ENCODE measurements around the gene ELFN1. TPM values are rescaled to one million over a fixed set of nuclear protein-coding genes. Genes with fewer than 3 reads are reported as not detected.

ELFN1 gene
- total RNA-seq, 1 donor from 2014 or later, result 19.7 TPM

- Histone ChIP-seq H3K4me2 (ENCODE audit: low read length) (no peak overlapping the region), H4K20me1 (ENCODE audit: insufficient read depth, low read length) (no peaks in the 10 kb centered on the region), H3K9me3 (ENCODE audit: insufficient read depth, low read depth, low read length) (peaks cover 6% of the 10 kb centered on the region), H3K9ac (ENCODE audit: low read length) (no peak overlapping the region), H3K36me3 (ENCODE audit: insufficient read depth, low read length) (no peaks in the 10 kb centered on the region), H3K4me1 (ENCODE audit: insufficient read depth, low read length) (no peaks in the 10 kb centered on the region), H3K27ac (ENCODE audit: low read depth, low read length) (no peak overlapping the region), H3K4me3 (ENCODE audit: insufficient read depth, low read depth, low read length) (no peak overlapping the region), H2AFZ (ENCODE audit: low read depth, low read length) (no peak overlapping the region), H3K27me3 (ENCODE audit: insufficient read depth, low read length) (peaks cover 18% of the 10 kb centered on the region), H3K79me2 (ENCODE audit: insufficient read depth, low read length) (no peaks in the 10 kb centered on the region)
- no peak for FAIRE-seq
- DNase-seq (ENCODE audit: low read depth), result no peak
- Mint-ChIP-seq H3K4me3 (ENCODE audit: unreplicated experiment) (no peak overlapping the region), H3K27ac (ENCODE audit: unreplicated experiment) (no peak overlapping the region), H3K4me1 (ENCODE audit: low read depth, unreplicated experiment) (no peaks in the 10 kb centered on the region), H3K9me3 (ENCODE audit: unreplicated experiment) (peaks cover 6% of the 10 kb centered on the region), H3K36me3 (ENCODE audit: low read depth, unreplicated experiment) (no peaks in the 10 kb centered on the region), H3K27me3 (ENCODE audit: low read depth, unreplicated experiment) (peaks cover 66% of the 10 kb centered on the region)
- TF ChIP-seq CTCF (IDR thresholded peaks at IDR 0.05; ENCODE audit: insufficient read depth, low read depth, low read length) (no peak), EZH2 (IDR thresholded peaks at IDR 0.05; ENCODE audit: insufficient read depth, low read length) (no peak)
Measured at GRCh38 chr7:1757601-1758000, 87.5 kb downstream of the ELFN1 start.

- FAIRE-seq, result no peak
- DNase-seq (ENCODE audit: low read depth), result no peak
Measured at GRCh38 chr7:1758028-1758858, 88.2 kb downstream of the ELFN1 start.

GRCh38 chr7:1758859-1759521 is 88.9 kb downstream of the ELFN1 start:
- H3K36me3 ChIP-seq (ENCODE audit: insufficient read depth, low read length), result no peaks in the 10 kb centered on the region
- H3K27me3 ChIP-seq (ENCODE audit: insufficient read depth, low read length), result peaks cover 15% of the 10 kb centered on the region
- no peaks in the 10 kb centered on the region for H3K4me1 ChIP-seq (ENCODE audit: insufficient read depth, low read length)
- H3K79me2 ChIP-seq (ENCODE audit: insufficient read depth, low read length), result no peaks in the 10 kb centered on the region
- Mint-ChIP-seq H3K4me3 (ENCODE audit: unreplicated experiment) (no peak overlapping the region), H3K9me3 (ENCODE audit: unreplicated experiment) (peaks cover 10% of the 10 kb centered on the region), H3K27ac (ENCODE audit: unreplicated experiment) (no peak overlapping the region), H3K4me1 (ENCODE audit: low read depth, unreplicated experiment) (no peaks in the 10 kb centered on the region), H3K36me3 (ENCODE audit: low read depth, unreplicated experiment) (no peaks in the 10 kb centered on the region), H3K27me3 (ENCODE audit: low read depth, unreplicated experiment) (peaks cover 55% of the 10 kb centered on the region)
- H4K20me1 ChIP-seq (ENCODE audit: insufficient read depth, low read length), result no peaks in the 10 kb centered on the region
- TF ChIP-seq EZH2 (IDR thresholded peaks at IDR 0.05; ENCODE audit: insufficient read depth, low read length) (no peak), CTCF (IDR thresholded peaks at IDR 0.05; ENCODE audit: insufficient read depth, low read depth, low read length) (no peak)
- H3K4me3 ChIP-seq (ENCODE audit: insufficient read depth, low read depth, low read length), result no peak overlapping the region
- no peak overlapping the region for H3K27ac ChIP-seq (ENCODE audit: low read depth, low read length)
- peaks cover 14% of the 10 kb centered on the region for H3K9me3 ChIP-seq (ENCODE audit: insufficient read depth, low read depth, low read length)
- FAIRE-seq (no peak), DNase-seq (ENCODE audit: low read depth) (no peak)
- H3K9ac ChIP-seq (ENCODE audit: low read length), result no peak overlapping the region
- no peak overlapping the region for H2AFZ ChIP-seq (ENCODE audit: low read depth, low read length)
- no peak overlapping the region for H3K4me2 ChIP-seq (ENCODE audit: low read length)

More at GRCh38 chr7:1758028-1758858, 88.2 kb downstream of the ELFN1 start:
- Histone ChIP-seq H3K4me2 (ENCODE audit: low read length) (no peak overlapping the region), H3K4me1 (ENCODE audit: insufficient read depth, low read length) (no peaks in the 10 kb centered on the region), H3K9ac (ENCODE audit: low read length) (no peak overlapping the region), H3K79me2 (ENCODE audit: insufficient read depth, low read length) (no peaks in the 10 kb centered on the region), H3K9me3 (ENCODE audit: insufficient read depth, low read depth, low read length) (peaks cover 9% of the 10 kb centered on the region), H3K36me3 (ENCODE audit: insufficient read depth, low read length) (no peaks in the 10 kb centered on the region), H3K27me3 (ENCODE audit: insufficient read depth, low read length) (peaks cover 15% of the 10 kb centered on the region), H2AFZ (ENCODE audit: low read depth, low read length) (no peak overlapping the region), H4K20me1 (ENCODE audit: insufficient read depth, low read length) (no peaks in the 10 kb centered on the region), H3K27ac (ENCODE audit: low read depth, low read length) (no peak overlapping the region), H3K4me3 (ENCODE audit: insufficient read depth, low read depth, low read length) (no peak overlapping the region)
- no peak overlapping the region for H3K27ac Mint-ChIP-seq (ENCODE audit: unreplicated experiment)
- no peak for TF ChIP-seq EZH2 (IDR thresholded peaks at IDR 0.05; ENCODE audit: insufficient read depth, low read length)
- peaks cover 9% of the 10 kb centered on the region for H3K9me3 Mint-ChIP-seq (ENCODE audit: unreplicated experiment)
- H3K4me3 Mint-ChIP-seq (ENCODE audit: unreplicated experiment), result no peak overlapping the region
- no peaks in the 10 kb centered on the region for H3K36me3 Mint-ChIP-seq (ENCODE audit: low read depth, unreplicated experiment)
- peaks cover 60% of the 10 kb centered on the region for H3K27me3 Mint-ChIP-seq (ENCODE audit: low read depth, unreplicated experiment)
- no peaks in the 10 kb centered on the region for H3K4me1 Mint-ChIP-seq (ENCODE audit: low read depth, unreplicated experiment)

Measured in astrocyte (in vitro differentiated cells and primary cell).